HepG2 (cell line): ENCODE data around the gene MAP1LC3B. TPM values are rescaled to one million over a fixed set of nuclear protein-coding genes. Genes with fewer than 3 reads are reported as not detected.
A peak's percentile ranks its signal among the peaks of the same experiment; 100 is the strongest.

ENCODE experiments used
- AHDC1 ChIP-seq: sonication (generic); formaldehyde crosslinking; IDR thresholded peaks from 2 replicates; pipeline ENCODE4 v1.5.1; 2020; ENCODE audit warnings: mild to moderate bottlenecking, missing genetic modification reagents, borderline replicate concordance
- CBX1 ChIP-seq: IDR thresholded peaks from one replicate; pipeline ENCODE4 v1.6.1; 2016; ENCODE audit warnings: antibody characterized with exemption, low read depth
- CREBL2 ChIP-seq: sonication (generic); formaldehyde crosslinking; IDR thresholded peaks from 2 replicates; pipeline ENCODE4 v1.8.1; 2023; ENCODE audit warnings: missing genetic modification reagents, mild to moderate bottlenecking, borderline replicate concordance
- CREM ChIP-seq, 2 experiments: sonication (generic) in 1 of 2; formaldehyde crosslinking in 1 of 2; IDR thresholded peaks; 2 replicates each; pipeline versions ENCODE4 v1.4.0 to v1.6.1; 2016 to 2020; ENCODE audit warnings: antibody characterized with exemption in 1 of 2, mild to moderate bottlenecking in 1 of 2, missing genetic modification reagents in 1 of 2
- E2F1 ChIP-seq: sonication (generic); formaldehyde crosslinking; IDR thresholded peaks from 2 replicates; pipeline ENCODE4 v1.5.0; 2020; ENCODE audit warnings: missing genetic modification reagents
- HMGA1 ChIP-seq: sonication (generic); formaldehyde crosslinking; conservative IDR thresholded peaks from 2 replicates; pipeline ENCODE4 v1.4.0; 2020; ENCODE audit warnings: missing genetic modification reagents
- HNRNPL ChIP-seq: fragments of 200-400 bp; formaldehyde crosslinking; IDR thresholded peaks from 2 replicates; pipeline ENCODE4 v1.6.1; 2017; ENCODE audit warnings: mild to moderate bottlenecking, low read depth, low read length
- KAT2B ChIP-seq: fragments of 150-350 bp; IDR thresholded peaks from 2 replicates; pipeline ENCODE4 v1.6.1; 2014; ENCODE audit warnings: low read depth, low read length, borderline replicate concordance
- PAF1 ChIP-seq: IDR thresholded peaks from 2 replicates; pipeline ENCODE4 v1.6.1; 2016; ENCODE audit warnings: missing genetic modification reagents, missing compliant biosample characterization
- RBM22 ChIP-seq: fragments of 200-400 bp; formaldehyde crosslinking; optimal IDR thresholded peaks from 2 replicates; pipeline ENCODE3; 2017; ENCODE audit warnings: mild to moderate bottlenecking, low read length, moderate library complexity
- SIN3B ChIP-seq: fragments of 150-350 bp; IDR thresholded peaks from 2 replicates; pipeline ENCODE4 v1.6.1; 2014; ENCODE audit warnings: low read length
- SP1 ChIP-seq, 2 experiments: fragments of 450-650 bp in 1 of 2; sonication (generic) in 1 of 2; formaldehyde crosslinking in 1 of 2; IDR thresholded peaks; 2 replicates each; pipeline versions ENCODE4 v1.4.0 to v1.6.1; 2016 to 2020; ENCODE audit warnings: missing genetic modification reagents in 1 of 2
- SPEN ChIP-seq: sonication (generic); formaldehyde crosslinking; IDR thresholded peaks from 2 replicates; pipeline ENCODE4 v1.5.1; 2020; ENCODE audit warnings: low read depth, mild to moderate bottlenecking, missing genetic modification reagents
- ZFP41 ChIP-seq: sonication (generic); formaldehyde crosslinking; IDR thresholded peaks from 2 replicates; pipeline ENCODE4 v1.4.0; 2020; ENCODE audit warnings: mild to moderate bottlenecking, missing genetic modification reagents, borderline replicate concordance
- ZNF556 ChIP-seq: sonication (generic); formaldehyde crosslinking; IDR thresholded peaks from 2 replicates; pipeline ENCODE4 v1.4.0; 2020; ENCODE audit warnings: mild to moderate bottlenecking, missing genetic modification reagents, borderline replicate concordance
- polyA plus RNA-seq, 8 experiments: library from polyadenylated mRNA; depleted of rRNA in 3 of 8; stranded (reverse) in 7 of 8; unstranded in 1 of 8; fragments of >200 nt; fragmentation: Illumina TruSeq in 4 of 8; extraction: Trizol in 4 of 8; gene quantifications; 2 replicates each; pipeline versions ENCODE4 v1.2.1 to v1.2.3, GENCODE V29; 2011 to 2016; ENCODE audit warnings: low read depth in 4 of 8, missing spikeins in 1 of 8, mixed read lengths in 1 of 8; ENCODE audit not compliant: insufficient read depth in 1 of 8
- total RNA-seq, 5 experiments: library from RNA; depleted of rRNA; stranded (reverse); fragments of >200 nt; fragmentation: Illumina TruSeq; extraction: Trizol; gene quantifications; 2 replicates each; pipeline ENCODE4 v1.2.3, GENCODE V29; 2016; ENCODE audit warnings: low read depth in 1 of 5
- TF ChIP-seq, protein P1 (sequence below): sonication (generic); formaldehyde crosslinking; IDR thresholded peaks from 2 replicates; pipeline ENCODE4 v1.8.0; 2022; ENCODE audit warnings: missing genetic modification reagents, mild to moderate bottlenecking, moderate library complexity, borderline replicate concordance
- TF ChIP-seq, protein P2 (sequence below): sonication (generic); formaldehyde crosslinking; IDR thresholded peaks from 2 replicates; pipeline ENCODE4 v1.4.0; 2020; ENCODE audit warnings: missing genetic modification reagents, mild to moderate bottlenecking, borderline replicate concordance

The MAP1LC3B gene
- total and polyA plus RNA-seq, 2 of the 13 experiments (the other 11 are each of a cell fraction or from before 2014, with no cell fraction given): 15.7 to 37.4 TPM

- TF ChIP-seq CREBL2 (CRISPR knock-in tag) (no peak; the same call in 1 of the 2 replicates), RBM22 (no peak), KAT2B (no peak), PAF1 (CRISPR knock-in tag) (no peak), SP1 (IDR thresholded peaks at IDR 0.05) (peak; percentile 67; the same call in 1 of the 2 replicates), SP1 (CRISPR knock-in tag; IDR thresholded peaks at IDR 0.05) (peak; percentile 100), SPEN (peak; percentile 99), AHDC1 (CRISPR knock-in tag) (no peak), HNRNPL (peak; percentile 74; the same call in 1 of the 2 replicates), E2F1 (CRISPR knock-in tag) (peak; percentile 28; the same call in 1 of the 2 replicates), SIN3B (no peak), CREM (IDR thresholded peaks at IDR 0.05) (peak; percentile 73), CREM (CRISPR knock-in tag; IDR thresholded peaks at IDR 0.05) (0 out of 2 replicates have a peak, but pooled peaks have one; percentile 54), ZFP41 (CRISPR knock-in tag) (no peak), CBX1 (peak; percentile 49), HMGA1 (CRISPR knock-in tag) (no peak), ZNF556 (peak; percentile 86)
- TF ChIP-seq, protein P1, sequence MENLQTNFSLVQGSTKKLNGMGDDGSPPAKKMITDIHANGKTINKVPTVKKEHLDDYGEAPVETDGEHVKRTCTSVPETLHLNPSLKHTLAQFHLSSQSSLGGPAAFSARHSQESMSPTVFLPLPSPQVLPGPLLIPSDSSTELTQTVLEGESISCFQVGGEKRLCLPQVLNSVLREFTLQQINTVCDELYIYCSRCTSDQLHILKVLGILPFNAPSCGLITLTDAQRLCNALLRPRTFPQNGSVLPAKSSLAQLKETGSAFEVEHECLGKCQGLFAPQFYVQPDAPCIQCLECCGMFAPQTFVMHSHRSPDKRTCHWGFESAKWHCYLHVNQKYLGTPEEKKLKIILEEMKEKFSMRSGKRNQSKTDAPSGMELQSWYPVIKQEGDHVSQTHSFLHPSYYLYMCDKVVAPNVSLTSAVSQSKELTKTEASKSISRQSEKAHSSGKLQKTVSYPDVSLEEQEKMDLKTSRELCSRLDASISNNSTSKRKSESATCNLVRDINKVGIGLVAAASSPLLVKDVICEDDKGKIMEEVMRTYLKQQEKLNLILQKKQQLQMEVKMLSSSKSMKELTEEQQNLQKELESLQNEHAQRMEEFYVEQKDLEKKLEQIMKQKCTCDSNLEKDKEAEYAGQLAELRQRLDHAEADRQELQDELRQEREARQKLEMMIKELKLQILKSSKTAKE (CRISPR knock-in tag): peak; percentile 55; the same call in 1 of the 2 replicates
- TF ChIP-seq, protein P2, sequence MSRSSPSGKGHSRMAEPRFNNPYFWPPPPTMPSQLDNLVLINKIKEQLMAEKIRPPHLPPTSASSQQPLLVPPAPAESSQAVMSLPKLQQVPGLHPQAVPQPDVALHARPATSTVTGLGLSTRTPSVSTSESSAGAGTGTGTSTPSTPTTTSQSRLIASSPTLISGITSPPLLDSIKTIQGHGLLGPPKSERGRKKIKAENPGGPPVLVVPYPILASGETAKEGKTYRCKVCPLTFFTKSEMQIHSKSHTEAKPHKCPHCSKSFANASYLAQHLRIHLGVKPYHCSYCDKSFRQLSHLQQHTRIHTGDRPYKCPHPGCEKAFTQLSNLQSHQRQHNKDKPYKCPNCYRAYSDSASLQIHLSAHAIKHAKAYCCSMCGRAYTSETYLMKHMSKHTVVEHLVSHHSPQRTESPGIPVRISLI (CRISPR knock-in tag): peak; percentile 44; the same call in 1 of the 2 replicates
These were observed at the start of gene MAP1LC3B (continued) for GRCh38 chr16:87391950-87392820.
